HUES64 (cell line): ENCODE data around the gene RASGRF1.
"Not testable (repeated sequence)": the region's sequence is repeated elsewhere in the genome, so short reads cannot be mapped to it uniquely, and the experiment has no call there.

ENCODE experiments used
- H3K27ac ChIP-seq: 2 replicates; pipeline ENCODE4 v1.7.0; 2013; ENCODE audit warnings: low read depth, low read length, inconsistent platforms
- H3K27me3 ChIP-seq: 2 replicates; pipeline ENCODE4 v1.6.1; 2013; ENCODE audit warnings: mild to moderate bottlenecking, low read length; ENCODE audit not compliant: insufficient read depth
- H3K36me3 ChIP-seq: 2 replicates; pipeline ENCODE4 v1.6.1; 2013; ENCODE audit warnings: mild to moderate bottlenecking, low read length; ENCODE audit not compliant: insufficient read depth
- H3K4me1 ChIP-seq: 2 replicates; pipeline ENCODE4 v1.6.1; 2013; ENCODE audit warnings: mild to moderate bottlenecking, low read length, moderate library complexity; ENCODE audit not compliant: insufficient read depth
- H3K4me3 ChIP-seq: 2 replicates; pipeline ENCODE4 v1.5.1; 2013; ENCODE audit warnings: mild to moderate bottlenecking, low read length, moderate library complexity
- H3K9ac ChIP-seq: 2 replicates; pipeline ENCODE4 v1.6.1; 2013; ENCODE audit warnings: mild to moderate bottlenecking, low read depth, low read length
- H3K9me3 ChIP-seq: 2 replicates; pipeline ENCODE4 v1.6.1; 2013; ENCODE audit warnings: low read depth, low read length; ENCODE audit not compliant: insufficient read depth
- WGBS: fragments of 150-250, 120-280 bp; methylation state at CpG from one replicate; pipeline ENCODE4 v1.1.7; 2013; ENCODE audit warnings: missing lambda C conversion rate; 5-methylcytosine and 5-hydroxymethylcytosine counted together

The RASGRF1 gene

GRCh38 chr15:79024493-79024892 lies 66.1 kb downstream of the RASGRF1 start:
- not testable (repeated sequence) for H3K4me1 ChIP-seq, H3K36me3 ChIP-seq, H3K9ac ChIP-seq, H3K4me3 ChIP-seq, H3K27ac ChIP-seq, H3K27me3 ChIP-seq, H3K9me3 ChIP-seq

- no peaks in the 10 kb centered on the region; the same call in 1 of the 2 replicates for H3K4me1 ChIP-seq
- 81% methylated on average over 1 of the region's 1 CpG for WGBS
- no peak overlapping the region for H3K4me3 ChIP-seq
- 0 out of 2 replicates have a peak, but pooled peaks cover 2% of the 10 kb centered on the region for H3K9me3 ChIP-seq
- no peaks in the 10 kb centered on the region for H3K36me3 ChIP-seq
- H3K27me3 ChIP-seq = no peaks in the 10 kb centered on the region
- no peak overlapping the region for H3K9ac ChIP-seq
- no peak overlapping the region for H3K27ac ChIP-seq
These were observed 66.7 kb downstream of the RASGRF1 start for GRCh38 chr15:79023918-79024317.

- Histone ChIP-seq H3K36me3 (no peaks in the 10 kb centered on the region), H3K27ac (no peak overlapping the region), H3K9ac (no peak overlapping the region), H3K27me3 (no peaks in the 10 kb centered on the region), H3K4me3 (no peak overlapping the region), H3K9me3 (0 out of 2 replicates have a peak, but pooled peaks cover 2% of the 10 kb centered on the region), H3K4me1 (no peaks in the 10 kb centered on the region)
- WGBS = 91% methylated on average over 1 of the region's 2 CpGs
These were observed 67.1 kb downstream of the RASGRF1 start for GRCh38 chr15:79023546-79023890.

GRCh38 chr15:79018960-79019359 lies 71.6 kb downstream of the RASGRF1 start:
- Histone ChIP-seq H3K4me3 (no peak overlapping the region), H3K9me3 (no peaks in the 10 kb centered on the region), H3K27me3 (no peaks in the 10 kb centered on the region), H3K9ac (no peak overlapping the region), H3K36me3 (no peaks in the 10 kb centered on the region), H3K4me1 (no peaks in the 10 kb centered on the region), H3K27ac (no peak overlapping the region)
- 87% methylated on average over 4 of the region's 4 CpGs for WGBS

GRCh38 chr15:79017953-79018352 lies 72.6 kb downstream of the RASGRF1 start:
- Histone ChIP-seq H3K4me3 (no peak overlapping the region), H3K4me1 (no peaks in the 10 kb centered on the region), H3K27me3 (no peaks in the 10 kb centered on the region), H3K36me3 (no peaks in the 10 kb centered on the region), H3K9ac (no peak overlapping the region), H3K27ac (no peak overlapping the region), H3K9me3 (no peaks in the 10 kb centered on the region)
- WGBS = 97% methylated on average over 7 of the region's 7 CpGs

- no peak overlapping the region for H3K9ac ChIP-seq
- no peaks in the 10 kb centered on the region for H3K27me3 ChIP-seq
- H3K4me1 ChIP-seq = no peaks in the 10 kb centered on the region
- H3K36me3 ChIP-seq = no peaks in the 10 kb centered on the region
- no peaks in the 10 kb centered on the region for H3K9me3 ChIP-seq
- no peak overlapping the region for H3K27ac ChIP-seq
- no peak overlapping the region for H3K4me3 ChIP-seq
- 94% methylated on average over 10 of the region's 10 CpGs for WGBS
These were observed 73.9 kb downstream of the RASGRF1 start for GRCh38 chr15:79016527-79017170.

- 95% methylated on average over 3 of the region's 3 CpGs for whole genome bisulfite sequencing
- no peak overlapping the region for H3K9ac ChIP-seq
- no peaks in the 10 kb centered on the region for H3K9me3 ChIP-seq
- H3K27ac ChIP-seq = no peak overlapping the region
- H3K27me3 ChIP-seq = no peaks in the 10 kb centered on the region
- H3K36me3 ChIP-seq = no peaks in the 10 kb centered on the region
- H3K4me3 ChIP-seq = no peak overlapping the region
- no peaks in the 10 kb centered on the region for H3K4me1 ChIP-seq
These were observed 75.2 kb downstream of the RASGRF1 start for GRCh38 chr15:79015416-79015815.

GRCh38 chr15:79010278-79010677 lies 80.3 kb downstream of the RASGRF1 start:
- no peak overlapping the region for H3K4me3 ChIP-seq
- H3K27me3 ChIP-seq = peaks cover 7% of the 10 kb centered on the region; the same call in 1 of the 2 replicates
- H3K9ac ChIP-seq = no peak overlapping the region
- H3K36me3 ChIP-seq = no peaks in the 10 kb centered on the region
- H3K9me3 ChIP-seq = no peaks in the 10 kb centered on the region
- 93% methylated on average over 2 of the region's 2 CpGs for WGBS
- H3K27ac ChIP-seq = no peak overlapping the region
- no peaks in the 10 kb centered on the region for H3K4me1 ChIP-seq

GRCh38 chr15:79009379-79009778 lies 81.2 kb downstream of the RASGRF1 start:
- Histone ChIP-seq H3K4me1 (peaks cover 7% of the 10 kb centered on the region; the same call in 1 of the 2 replicates), H3K4me3 (no peak overlapping the region), H3K9ac (no peak overlapping the region)

GRCh38 chr15:79008659-79009058 lies 81.9 kb downstream of the RASGRF1 start:
- peaks cover 11% of the 10 kb centered on the region; the same call in 1 of the 2 replicates for H3K27me3 ChIP-seq
- H3K4me3 ChIP-seq = no peak overlapping the region
- H3K9me3 ChIP-seq = no peaks in the 10 kb centered on the region
- H3K36me3 ChIP-seq = no peaks in the 10 kb centered on the region
- H3K27ac ChIP-seq = no peak overlapping the region
- peaks cover 7% of the 10 kb centered on the region; the same call in 1 of the 2 replicates for H3K4me1 ChIP-seq
- no peak overlapping the region for H3K9ac ChIP-seq
- WGBS = 93% methylated on average over 10 of the region's 10 CpGs

More at GRCh38 chr15:79009379-79009778, 81.2 kb downstream of the RASGRF1 start:
- WGBS = 88% methylated on average over 4 of the region's 4 CpGs
- peaks cover 11% of the 10 kb centered on the region; the same call in 1 of the 2 replicates for H3K27me3 ChIP-seq
- H3K36me3 ChIP-seq = no peaks in the 10 kb centered on the region
- H3K9me3 ChIP-seq = no peaks in the 10 kb centered on the region
- no peak overlapping the region for H3K27ac ChIP-seq

GRCh38 chr15:79007066-79007465 lies 83.5 kb downstream of the RASGRF1 start:
- 53% methylated on average over 3 of the region's 3 CpGs for WGBS
- Histone ChIP-seq H3K4me1 (peaks cover 7% of the 10 kb centered on the region; the same call in 1 of the 2 replicates), H3K4me3 (no peak overlapping the region), H3K9me3 (no peaks in the 10 kb centered on the region), H3K27ac (no peak overlapping the region), H3K36me3 (no peaks in the 10 kb centered on the region), H3K27me3 (peaks cover 11% of the 10 kb centered on the region; the same call in 1 of the 2 replicates), H3K9ac (no peak overlapping the region)

GRCh38 chr15:79006071-79006470 lies 84.5 kb downstream of the RASGRF1 start:
- Histone ChIP-seq H3K4me1 (peaks cover 7% of the 10 kb centered on the region; the same call in 1 of the 2 replicates), H3K9me3 (no peaks in the 10 kb centered on the region), H3K4me3 (no peak overlapping the region), H3K36me3 (no peaks in the 10 kb centered on the region), H3K9ac (no peak overlapping the region), H3K27me3 (peaks cover 11% of the 10 kb centered on the region; the same call in 1 of the 2 replicates), H3K27ac (no peak overlapping the region)
- WGBS = 94% methylated on average over 16 of the region's 16 CpGs
